ENCODE measurements around the gene CNTNAP2.
"Not testable (repeated sequence)": the region's sequence is repeated elsewhere in the genome, so short reads cannot be mapped to it uniquely, and the experiment has no call there.

Gene CNTNAP2

DNA sequence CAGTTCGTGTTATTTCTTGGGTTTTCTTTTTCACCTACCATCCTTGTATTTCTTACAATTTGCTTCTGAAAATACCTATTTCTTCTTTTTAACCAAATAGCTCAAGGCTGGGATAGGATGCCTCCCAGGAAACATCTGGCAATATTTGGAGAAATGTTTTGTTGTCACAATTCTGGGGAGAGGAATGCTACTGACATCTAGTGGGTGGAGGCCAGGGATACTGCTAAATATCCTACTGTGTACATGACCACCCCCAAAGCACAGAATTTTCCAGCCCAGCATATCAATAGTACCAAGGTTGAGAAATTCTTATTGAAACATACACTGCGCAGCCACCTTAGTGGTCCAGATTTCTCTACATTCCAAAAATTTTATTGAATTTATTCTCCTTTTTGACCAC lies 55.5 kb downstream of the CNTNAP2 start:
- peak; percentile 9 for DNase-seq

DNA sequence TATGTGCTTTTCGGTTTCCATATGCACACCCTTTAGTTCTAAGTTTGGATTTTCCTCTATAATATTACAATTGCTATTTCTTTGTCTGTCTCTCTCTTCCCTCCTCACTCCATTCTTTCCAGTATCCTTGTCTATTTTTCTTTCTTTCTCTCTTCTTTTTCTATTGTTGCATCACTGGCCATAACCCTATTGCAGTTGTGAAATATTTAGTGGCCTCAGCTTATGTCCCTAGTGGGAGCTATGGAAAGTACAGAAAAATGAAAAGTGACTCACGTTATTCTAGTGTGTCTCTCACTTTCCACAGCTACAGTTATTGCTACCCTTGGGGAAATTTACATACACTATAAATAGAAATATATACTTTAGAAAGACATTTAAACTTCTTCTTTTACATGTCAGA lies 59.1 kb downstream of the CNTNAP2 start:
- DNase-seq: no peak

DNA sequence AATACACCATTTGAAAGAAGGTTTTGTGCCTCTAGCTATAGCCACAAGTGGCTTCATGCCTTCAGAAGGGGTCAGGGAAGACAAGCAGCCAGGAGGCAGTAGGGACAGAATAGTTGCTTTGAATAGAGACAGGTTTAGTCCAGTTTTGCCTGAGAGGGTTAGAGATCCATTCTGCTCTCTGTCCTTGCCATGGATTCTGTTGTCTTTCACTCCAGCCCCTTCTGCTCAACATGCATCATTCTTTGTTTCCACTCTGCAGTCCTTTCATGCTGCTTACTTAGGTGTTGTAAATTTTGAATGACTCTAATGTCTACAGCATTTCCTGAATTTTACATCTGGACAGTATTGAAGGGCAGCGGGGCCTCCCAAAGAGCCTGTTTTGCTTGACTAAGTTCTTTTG lies 60.3 kb downstream of the CNTNAP2 start:
- no peak for DNase-seq

DNA sequence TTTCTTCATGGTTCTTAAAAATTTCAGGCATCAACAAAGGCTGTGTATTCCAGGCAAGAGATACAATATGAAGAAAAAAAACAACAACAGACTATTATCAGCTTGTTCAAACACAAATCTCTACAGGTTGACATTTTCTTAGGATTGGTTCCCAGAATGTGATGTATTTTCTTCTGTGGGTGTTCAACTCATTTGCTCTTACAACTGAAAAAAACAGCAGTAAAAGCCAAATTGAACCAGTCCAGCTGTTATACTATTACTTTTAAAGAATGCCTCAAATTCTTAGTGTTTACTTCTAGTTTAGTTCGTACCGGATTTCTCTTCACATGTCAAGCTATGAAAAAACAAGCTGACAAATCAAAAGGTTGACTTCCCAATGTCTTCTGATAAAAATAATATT lies 60.7 kb downstream of the CNTNAP2 start:
- DNase-seq: no peak

DNA sequence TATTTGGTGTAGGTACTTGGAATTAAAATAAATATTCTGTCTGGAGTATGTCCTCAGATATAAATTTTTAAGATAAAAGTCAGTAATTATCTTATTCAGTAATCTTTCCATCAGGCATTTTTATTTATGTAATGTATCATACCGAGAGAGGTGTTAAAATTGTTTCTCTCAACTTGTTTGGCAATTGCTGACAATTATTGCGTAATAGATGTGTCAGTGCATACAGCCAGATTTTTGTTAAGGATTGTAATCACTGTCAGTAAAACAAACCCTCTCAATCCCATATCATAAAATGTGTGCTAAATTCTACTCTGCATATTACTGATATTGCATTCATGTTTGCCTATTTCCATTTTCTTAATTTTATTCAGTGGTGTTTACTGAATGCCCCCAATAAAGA lies 69.2 kb downstream of the CNTNAP2 start:
- no peak for DNase-seq

DNA sequence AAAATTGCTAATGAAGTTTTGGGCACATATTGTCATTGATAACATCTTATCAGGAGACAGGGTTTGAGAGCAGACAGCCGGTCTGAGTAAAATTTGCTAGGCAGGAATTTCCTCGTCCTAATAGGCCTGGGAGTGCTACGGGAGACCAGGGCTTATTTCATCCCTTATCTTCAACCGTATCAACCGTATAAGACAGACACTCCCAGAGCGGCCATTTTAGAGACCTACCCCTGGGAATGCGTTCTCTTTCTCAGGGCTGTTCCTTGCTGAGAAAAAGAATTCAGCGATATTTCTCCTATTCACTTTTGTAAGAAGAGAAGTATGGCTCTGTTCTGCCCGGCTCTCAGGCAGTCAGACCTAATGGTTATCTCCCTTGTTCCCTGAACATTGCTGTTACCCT lies 74.8 kb downstream of the CNTNAP2 start:
- DNase-seq: not testable (repeated sequence)

DNA sequence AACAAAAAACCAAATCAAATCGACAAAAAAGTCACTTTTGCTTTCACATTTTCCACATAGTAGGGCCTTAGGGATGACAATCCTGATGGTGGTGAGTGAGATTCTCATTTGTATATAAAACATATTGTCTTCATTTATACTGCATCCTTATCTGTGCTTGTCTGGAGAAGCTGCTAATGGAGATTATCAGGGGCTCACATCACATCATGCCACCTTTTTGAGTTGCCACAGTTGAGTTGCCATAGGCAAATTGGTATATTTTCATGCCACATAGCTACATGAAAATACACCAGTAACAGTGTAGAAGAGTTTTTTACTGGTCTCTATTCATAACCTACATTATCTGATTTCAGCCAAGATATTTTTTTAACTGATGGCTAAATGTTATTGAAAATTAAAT lies 85.3 kb downstream of the CNTNAP2 start:
- DNase-seq: no peak

DNA sequence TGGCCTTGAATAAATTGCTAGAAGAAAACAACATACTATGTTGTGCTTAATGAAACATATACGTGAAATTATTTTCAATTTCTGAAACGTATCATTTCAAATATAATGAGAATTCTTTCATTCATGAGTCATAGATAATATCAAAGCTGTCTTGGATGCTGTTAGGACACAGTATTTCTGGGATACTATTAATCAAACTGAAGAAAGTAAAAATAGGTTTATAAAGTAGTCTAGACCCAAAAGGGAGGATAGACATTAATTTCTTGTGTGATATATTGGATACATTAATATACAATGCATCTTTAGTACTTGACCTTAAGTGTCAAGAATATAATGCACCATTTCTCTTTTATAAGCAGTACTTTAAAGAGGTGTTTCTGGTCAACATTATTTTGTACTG lies 89.7 kb downstream of the CNTNAP2 start:
- DNase-seq: no peak

DNA sequence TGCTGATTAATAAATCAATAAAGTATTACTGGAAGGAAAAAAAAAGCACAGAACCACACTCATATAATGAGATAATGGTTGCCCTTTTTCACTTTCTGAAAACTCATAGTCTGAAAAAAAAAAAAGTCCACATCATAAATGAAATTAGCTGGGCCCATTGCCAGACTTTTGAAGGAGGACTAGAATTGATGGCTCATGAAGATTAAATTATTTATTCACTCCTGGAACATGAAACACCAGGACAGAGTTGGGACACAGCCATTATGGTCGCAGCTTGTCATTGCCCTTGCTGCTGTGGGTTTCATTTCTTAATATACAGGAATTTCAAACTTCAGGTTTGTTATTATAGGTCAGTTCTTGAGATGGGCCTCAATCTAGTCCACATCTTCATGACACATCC lies 91.9 kb downstream of the CNTNAP2 start:
- no peak for DNase-seq

DNA sequence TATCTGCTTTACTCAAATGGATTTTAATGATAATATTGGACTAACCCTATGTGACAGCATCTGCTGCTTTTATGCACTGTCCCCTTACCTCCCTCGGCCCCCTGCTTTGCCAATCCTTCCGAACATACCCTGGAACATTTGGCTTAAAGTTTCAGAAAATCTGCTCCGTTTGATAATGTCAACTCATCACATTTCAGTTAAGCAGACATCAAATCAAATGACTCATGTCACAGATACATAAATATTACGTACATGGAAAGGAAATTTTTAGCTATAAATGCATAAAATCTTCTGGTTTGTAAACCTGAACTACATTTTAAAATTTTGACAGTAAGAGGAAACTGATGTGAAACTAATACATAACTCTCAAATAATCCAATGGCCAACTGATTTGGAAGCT lies 98.2 kb downstream of the CNTNAP2 start:
- DNase-seq: no peak

DNA sequence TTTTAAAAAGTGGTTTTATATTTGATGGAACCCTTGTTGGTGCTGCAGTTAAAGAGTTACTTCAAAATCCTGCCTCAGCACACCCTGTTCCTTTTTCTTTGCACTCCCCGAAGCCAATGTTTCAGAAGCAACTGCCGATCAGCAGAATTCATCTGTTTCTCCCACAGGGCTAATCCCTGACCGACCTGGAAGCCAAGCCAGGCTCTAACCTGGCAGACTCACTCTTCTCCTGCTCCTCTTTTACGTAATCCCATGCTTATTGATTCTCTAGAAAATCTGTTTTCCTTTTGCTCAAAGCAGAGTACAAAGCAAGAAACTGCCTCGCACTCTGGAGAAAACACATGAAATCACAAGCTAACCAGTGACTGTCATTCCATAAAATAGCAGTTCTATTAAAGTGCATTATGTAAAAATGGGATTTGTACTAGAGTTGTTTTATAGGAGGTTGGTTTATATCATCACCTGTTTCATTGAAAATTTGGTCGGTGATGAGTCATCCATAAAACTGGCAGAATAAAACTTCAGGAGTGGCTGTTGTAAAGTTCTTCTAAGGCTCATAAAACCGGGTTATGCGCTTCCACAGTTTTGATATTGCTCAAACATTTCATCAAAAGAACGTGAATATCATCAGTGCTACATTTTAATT lies 99.9 kb downstream of the CNTNAP2 start:
- no peak for DNase-seq

DNA sequence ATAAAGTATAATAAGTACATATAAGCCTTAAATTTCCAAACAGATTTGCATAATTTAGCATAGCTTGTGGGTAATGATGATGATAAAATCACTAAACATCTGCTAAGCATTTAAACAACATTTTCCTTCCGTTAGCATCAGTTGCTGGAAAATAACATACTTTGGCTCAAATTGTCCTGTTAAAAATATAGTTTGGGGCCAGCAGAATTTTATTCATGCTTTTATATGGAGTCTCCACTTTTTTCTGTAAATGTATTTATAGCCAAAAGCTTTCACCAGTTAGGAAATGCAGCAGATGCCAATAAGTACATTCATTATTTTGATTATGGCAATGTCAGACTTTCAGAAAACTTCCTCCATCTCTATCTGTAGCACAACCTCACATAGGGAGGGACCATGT lies 107.2 kb downstream of the CNTNAP2 start:
- DNase-seq: no peak

DNA sequence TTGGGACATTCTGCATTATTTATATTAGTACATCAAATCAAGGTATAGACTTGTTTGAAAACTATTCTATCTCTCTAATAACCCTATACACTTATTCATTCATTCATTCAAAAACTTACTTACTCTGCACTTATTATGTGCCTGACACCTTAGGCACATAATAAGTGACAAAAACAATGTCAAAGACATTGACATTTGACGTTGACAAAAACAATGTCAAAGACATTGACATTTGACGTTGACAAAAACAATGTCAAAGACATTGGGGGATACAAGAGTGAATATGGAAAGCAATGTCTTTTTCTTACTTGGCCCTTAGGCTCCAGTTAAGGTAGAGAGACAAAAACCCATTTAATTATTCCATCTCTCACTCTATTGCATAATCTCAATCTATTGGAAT lies 116.0 kb downstream of the CNTNAP2 start:
- DNase-seq: no peak

DNA sequence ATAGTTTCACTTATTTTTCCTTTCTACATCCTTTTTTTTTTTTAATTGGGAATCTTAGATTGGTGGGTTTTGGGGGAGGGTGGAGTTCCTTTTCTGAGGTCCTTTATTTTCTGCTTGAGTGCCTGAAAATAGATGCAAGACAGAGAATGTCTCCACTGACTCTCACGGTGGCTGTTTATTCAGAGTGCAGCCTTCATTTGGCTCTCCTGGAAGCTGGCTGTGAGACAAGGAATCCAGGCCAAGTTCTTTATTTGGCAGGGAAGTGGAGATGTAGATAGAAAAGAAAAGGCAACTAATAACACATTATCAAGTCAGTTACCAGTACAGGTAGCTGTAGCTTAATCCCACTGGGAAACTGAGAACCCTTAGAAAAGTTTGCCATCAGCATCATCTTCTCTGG lies 118.6 kb downstream of the CNTNAP2 start:
- no peak for DNase-seq

DNA sequence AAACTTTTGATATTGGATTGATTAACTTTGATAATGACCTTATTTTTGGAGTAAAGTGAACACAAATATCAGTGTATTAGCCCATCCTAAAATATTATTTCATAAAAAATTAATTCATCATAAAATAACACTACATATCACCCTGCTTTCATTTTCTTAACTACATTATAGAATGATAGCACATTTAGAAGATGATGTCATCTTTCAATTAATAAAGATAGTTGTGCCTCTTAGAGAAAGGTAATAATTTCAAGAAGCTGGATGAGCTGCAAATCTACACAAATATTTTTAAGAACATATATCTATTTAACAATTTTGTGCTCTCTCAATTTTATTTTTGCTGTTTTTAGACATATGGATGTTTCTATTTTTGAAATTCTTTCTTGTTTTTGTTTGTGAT lies 126.1 kb downstream of the CNTNAP2 start:
- DNase-seq: no peak

DNA sequence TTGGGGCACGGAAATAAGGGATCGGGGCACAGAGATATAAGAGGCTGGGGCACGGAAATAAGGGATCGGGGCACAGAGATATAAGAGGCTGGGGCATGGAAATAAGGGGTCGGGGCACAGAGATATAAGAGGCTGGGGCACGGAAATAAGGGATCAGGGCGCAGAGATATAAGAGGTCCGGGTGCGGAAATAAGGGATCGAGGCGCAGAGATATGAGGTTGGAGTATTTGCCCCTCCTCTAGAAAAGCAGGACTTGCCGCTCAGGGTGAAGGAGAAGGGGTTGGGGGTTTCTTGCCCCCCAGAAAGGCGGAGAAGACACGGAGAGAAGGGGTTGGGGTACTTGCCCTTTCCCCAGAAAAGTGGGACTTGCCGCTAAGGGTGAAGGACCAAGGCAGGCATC lies 131.4 kb downstream of the CNTNAP2 start:
- not testable (repeated sequence) for DNase-seq

DNA sequence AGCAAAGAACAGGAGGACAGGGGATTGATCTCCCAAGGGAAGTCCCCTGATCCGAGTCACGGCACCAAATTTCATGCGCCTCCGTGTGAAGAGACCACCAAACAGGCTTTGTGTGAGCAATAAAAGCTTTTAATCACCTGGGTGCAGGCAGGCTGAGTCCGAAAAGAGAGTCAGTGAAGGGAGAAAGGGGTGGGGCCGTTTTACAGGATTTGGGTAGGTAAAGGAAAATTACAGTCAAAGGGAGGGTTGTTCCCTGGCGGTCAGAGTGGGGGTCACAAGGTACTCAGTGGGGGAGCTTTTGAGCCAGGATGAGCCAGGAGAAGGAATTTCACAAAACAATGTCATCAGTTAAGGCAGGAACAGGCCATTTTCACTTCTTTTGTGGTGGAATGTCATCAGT lies 132.1 kb downstream of the CNTNAP2 start:
- DNase-seq: not testable (repeated sequence)

DNA sequence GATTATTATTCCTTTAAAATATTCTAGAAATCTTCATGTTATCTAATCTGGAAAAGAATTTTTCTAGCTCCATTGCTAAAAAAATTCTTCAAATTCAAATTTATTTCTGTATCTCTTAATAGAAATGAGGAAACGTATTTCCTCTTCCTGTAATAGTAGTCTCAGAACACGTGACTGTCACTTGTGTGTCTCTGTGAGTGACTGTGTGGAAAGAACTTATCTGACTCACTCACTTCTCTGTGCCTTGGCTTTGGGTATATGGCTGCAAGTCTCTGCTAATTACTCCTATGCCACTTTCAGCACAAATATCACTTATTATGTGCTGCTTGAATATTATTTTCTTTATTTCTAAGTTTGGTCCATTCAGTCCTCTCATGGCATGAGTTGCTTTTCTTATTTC lies 132.7 kb downstream of the CNTNAP2 start:
- DNase-seq: no peak

DNA sequence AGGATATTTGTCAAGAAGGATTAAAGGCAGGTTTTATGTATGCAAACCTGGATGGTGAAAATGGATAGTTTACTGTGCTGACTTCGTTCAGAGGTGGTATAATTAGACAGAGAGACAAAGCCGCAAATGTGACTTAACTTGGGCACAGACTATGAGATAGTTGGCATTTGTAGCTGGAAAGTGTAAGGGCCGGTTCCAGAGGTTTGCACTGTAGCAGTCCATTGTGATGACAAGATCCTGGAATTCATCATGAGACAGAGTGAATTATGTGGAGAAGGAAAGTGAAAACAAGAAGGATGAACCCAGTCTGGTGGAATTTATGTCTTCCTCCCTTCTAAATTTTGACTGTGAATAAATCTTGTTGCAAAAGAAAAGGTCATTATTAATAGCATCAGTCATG lies 139.0 kb downstream of the CNTNAP2 start:
- DNase-seq: no peak

DNA sequence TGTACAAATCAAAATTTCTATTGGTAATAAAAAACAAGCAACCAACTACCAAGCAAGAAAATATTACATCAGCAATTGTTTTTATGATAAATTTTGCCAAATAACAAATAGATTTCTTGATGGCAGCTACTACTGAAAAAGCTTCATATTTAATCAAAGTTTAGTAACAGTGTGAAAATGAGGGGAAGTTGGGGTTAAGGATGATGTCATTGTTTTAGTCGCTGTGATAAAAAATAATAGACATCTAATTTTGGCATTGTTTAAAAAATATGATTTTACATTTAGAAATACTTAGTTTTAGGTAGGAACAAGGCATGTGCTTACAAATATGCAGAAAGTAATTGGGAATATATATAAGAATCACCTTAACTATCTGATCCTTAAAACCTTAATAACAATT lies 145.9 kb downstream of the CNTNAP2 start:
- no peak for DNase-seq

DNA sequence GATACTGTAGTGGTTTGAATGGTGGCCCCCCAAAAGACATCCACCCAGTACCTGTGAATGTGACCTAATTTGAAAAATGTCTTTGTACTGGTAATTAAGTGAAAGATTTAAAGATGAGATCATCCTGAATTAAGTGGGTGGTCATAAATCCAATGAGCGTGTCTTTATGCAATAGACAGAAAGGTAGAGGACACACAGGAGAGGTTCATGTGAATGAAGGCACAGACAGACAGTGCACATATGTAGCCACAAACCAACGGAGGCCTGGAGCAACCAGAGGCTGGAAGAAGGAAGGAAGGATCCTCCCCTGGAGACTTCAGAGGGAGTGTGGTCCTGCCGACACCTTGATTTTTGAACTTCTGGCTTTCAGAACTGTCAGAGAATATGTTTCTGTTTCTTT lies 160.3 kb downstream of the CNTNAP2 start:
- no peak for DNase-seq

DNA sequence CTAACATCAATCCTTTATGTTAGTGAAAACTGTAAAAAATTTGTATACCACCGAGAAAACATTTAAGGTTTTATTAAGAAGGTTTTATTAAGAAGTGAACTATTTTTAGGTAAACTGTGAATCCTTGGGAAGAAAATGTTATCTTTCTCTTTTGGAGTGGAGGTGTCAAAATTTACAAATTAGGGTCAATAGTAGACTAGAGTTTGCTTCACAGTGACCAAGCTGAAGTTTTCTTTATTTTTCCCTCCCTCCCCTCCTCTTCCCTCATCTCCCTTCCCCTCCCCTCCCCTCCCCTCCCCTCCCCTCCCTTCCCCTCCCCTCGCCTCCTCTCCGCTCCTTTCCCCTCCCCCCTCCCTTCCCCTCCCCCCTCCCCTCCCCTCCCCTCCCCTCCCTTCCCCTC lies 168.8 kb downstream of the CNTNAP2 start:
- DNase-seq: no peak

DNA sequence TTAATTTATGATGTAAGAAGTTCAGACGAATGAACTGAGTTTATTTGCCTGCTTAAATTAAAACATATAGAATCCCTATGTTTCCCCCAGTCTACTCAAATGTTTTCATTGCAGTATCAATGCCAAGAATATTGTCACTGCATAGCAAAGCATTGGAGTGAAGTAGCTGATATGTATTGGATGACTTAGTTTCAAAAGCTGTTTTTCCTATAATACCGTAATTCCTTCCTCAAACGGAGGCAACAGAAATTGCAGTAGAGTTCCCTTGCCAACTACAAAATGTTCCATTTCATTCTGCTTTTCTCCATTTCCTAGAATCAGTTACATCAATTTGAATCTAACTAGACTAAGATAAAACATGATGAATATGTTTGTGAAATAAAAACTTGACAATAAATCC lies 174.1 kb downstream of the CNTNAP2 start:
- DNase-seq: no peak

DNA sequence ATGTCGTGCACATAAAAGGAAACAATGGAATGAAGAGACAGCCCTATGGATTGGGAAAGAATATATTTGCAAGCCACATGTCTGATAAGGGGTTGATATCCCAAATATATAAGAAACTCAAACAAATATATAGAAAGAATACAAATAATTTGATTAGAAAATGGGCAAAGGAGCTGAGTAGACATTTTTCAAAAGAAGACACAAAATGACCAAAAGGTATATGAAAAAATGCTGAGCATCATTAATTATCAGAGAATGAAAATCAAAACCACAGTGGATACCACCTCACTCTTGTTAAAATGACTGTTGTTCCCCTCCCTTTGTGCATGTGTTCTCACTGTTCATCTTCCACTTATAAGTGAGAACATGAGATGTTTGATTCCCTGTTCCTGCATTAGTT lies 175.3 kb downstream of the CNTNAP2 start:
- DNase-seq: no peak

DNA sequence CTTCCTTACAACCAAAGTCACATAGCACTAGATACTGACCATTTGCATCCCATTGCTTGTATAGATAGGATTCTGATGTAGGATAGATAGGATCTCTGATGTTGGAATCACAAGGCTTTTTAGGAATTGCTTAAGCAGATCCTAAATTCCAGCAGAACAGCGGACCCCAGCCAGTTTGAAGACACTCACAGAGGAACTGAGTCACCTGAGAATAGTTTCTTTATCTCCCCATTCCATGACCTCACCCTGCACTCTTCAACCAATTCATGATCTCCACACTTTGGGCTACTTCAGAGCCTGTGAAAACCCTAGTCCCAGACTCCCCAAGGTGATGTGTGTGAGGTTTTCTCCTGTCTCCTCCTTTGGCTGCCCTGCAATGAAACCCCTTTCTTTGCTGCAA lies 179.4 kb downstream of the CNTNAP2 start:
- no peak for DNase-seq

DNA sequence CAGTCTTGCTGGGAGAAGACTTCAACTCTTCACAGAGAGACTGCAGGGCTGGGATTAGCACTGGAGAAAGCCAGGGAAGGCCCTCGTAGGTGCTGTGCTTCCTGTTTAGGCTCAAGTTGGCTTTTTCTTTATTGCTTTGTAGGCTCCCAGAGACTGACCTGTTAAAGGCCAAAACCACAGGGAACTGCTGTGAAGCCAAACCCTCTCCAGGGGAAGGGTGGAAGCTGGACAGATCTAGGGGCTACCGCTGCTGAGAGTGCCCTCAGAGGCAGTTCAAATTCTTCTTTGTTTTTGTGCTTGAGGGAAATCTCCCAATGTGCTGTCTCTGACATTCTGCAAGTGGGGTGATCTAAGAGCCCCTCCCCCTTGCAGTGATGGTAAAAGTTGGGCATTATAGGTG lies 198.4 kb downstream of the CNTNAP2 start:
- no peak for DNase-seq
